ENCODE data around the gene TBCK.
"Not testable (repeated sequence)": the region's sequence is repeated elsewhere in the genome, so short reads cannot be mapped to it uniquely, and the experiment has no call there.

The TBCK gene

DNA sequence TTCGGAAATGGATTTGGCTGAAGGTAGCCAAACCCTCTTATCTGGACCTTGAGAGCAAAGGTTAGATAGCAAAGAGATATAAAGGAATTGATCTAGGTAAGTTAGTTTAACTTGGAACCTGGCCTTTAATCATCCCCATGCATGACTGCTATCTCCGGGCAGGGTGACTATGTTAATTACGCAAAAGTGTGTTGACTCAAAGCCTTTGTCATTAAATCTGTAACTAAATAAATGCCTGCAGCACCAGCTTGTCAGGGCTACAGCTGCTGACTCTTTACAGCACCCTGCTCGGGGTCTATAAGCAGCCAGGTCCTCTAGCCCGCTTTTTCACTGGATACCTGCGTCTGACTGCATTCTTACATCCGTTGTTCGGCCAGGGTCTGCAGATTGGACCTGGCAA, 201.7 kb downstream of the TBCK start:
- DNase-seq (ENCODE audit: low spot score), result no peak

DNA sequence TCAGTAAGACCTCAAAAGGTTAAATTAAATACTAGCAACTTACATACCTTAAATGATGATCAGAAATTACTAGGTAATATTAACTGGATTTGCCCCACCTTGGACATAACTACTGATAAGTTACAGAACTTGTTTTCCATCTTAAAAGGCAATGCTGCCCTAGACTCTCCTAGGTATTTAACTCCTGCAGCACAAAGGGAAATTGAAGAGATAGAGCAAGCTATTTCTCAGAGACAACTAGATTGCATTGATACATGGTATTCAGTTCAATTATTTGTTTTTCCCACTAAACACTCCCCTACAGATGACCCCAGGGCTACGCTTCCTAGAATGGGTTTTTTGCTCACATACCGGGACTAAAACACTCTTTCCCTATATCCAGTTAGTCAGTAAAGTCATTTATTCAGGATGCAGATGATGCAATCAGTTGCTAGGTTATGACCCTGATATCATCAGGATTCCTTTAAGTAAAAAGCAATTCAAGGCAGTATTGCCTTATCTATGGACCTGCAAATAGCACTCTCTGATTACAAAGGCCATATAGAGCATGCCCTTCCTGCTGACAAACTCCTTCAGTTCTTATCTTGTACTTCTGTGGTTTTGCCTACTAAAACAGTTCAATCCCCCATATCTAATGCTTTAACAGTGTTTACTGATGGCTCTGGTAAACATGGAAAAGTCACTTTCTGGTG, 204.1 kb downstream of the TBCK start:
- not testable (repeated sequence) for DNase-seq (ENCODE audit: low spot score)

DNA sequence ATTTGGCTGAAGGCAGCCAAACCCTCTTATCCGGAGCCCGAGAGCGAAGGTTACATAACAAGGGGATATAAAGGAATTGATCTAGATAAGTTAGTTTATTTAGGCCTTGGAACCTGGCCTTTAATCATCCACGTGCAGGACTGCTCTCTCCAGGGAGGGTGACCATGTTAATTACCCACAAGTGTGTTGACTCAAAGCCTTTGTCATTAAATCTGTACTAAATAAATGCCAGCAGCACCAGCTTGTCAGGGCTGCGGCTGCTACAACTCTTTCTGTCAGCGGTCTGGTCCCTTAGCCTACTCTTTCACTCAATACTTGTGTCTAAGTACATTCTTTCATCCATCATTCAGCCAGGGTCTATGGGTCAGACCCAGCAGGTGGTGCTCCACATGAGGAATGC, 206.1 kb downstream of the TBCK start:
- no peak for DNase-seq (ENCODE audit: low spot score)

DNA sequence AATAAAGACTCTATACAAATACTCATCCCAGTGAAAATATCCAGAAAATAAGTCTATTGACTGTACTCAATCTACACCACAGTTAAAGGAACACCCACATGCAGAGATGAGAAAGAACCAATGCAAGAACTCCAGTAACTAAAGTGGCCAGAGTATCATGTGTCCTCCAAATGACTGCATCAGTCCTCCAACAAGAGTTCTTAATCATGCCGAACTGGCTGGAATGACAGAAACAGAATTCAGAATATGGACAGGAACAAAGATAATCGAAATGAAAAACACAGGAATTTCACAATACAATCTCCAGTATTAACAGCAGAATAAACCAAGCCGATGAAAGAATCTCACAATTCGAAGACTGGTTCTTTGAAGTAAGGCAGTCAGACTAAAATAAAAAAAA, 210.3 kb downstream of the TBCK start:
- DNase-seq (ENCODE audit: low spot score), result no peak

DNA sequence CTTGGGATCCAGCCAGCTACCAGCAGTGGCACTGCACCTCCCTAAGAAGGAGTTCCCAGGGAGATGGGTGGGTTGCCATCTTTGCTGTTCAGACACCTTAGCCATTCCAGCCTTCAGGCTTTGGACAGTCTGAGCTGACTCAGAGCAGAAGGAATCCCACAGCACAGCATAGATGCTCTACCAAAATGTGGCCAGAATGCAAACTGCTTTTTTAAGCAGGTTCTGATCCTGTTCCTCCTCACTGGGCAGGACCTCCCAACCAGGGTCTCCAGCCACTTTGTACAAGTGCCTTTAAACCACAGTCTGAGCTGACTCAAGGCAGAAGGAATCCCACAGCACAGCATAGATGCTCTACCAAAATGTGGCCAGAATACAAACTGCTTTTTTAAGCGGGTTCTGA, 211.7 kb downstream of the TBCK start:
- no peak for DNase-seq (ENCODE audit: low spot score)

DNA sequence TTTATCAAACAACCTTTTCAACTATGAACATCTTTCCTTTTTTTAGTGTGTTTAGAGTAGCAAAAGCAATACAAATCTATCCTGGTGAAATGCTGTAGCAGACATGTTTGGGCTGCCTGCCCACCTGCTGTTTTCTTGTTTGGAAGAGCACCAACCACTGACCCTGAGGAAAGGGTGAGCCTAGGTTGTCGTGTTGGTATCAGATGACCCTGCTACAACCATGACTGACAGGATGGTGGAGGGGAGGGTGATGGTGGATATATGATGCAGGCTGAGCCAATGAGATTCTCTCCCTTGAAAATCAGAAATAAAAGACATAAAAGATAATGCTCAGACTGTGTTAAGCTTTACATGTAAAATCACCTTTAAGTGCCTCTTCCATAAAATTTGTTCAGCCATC, 219.6 kb downstream of the TBCK start:
- DNase-seq (ENCODE audit: low spot score), result no peak

DNA sequence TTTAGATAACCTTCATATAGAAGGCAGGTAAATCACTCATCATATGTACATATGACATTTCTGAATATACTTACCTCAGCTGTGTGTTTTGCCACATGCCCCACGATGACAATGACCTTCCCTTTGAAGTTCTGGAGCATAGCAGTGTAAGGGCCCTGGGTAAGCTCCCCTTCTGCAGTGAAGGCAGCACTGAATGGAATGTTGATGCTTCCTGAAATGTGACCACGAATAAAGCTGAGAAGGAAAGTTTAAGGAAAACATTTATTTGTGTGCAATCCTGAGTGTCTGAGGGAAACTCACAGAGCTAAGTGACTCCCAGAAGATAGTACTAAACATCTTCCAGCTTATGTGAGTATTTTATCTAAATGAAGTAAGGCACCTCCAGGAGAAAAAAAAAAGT, 220.6 kb downstream of the TBCK start:
- DNase-seq (ENCODE audit: low spot score), result no peak

DNA sequence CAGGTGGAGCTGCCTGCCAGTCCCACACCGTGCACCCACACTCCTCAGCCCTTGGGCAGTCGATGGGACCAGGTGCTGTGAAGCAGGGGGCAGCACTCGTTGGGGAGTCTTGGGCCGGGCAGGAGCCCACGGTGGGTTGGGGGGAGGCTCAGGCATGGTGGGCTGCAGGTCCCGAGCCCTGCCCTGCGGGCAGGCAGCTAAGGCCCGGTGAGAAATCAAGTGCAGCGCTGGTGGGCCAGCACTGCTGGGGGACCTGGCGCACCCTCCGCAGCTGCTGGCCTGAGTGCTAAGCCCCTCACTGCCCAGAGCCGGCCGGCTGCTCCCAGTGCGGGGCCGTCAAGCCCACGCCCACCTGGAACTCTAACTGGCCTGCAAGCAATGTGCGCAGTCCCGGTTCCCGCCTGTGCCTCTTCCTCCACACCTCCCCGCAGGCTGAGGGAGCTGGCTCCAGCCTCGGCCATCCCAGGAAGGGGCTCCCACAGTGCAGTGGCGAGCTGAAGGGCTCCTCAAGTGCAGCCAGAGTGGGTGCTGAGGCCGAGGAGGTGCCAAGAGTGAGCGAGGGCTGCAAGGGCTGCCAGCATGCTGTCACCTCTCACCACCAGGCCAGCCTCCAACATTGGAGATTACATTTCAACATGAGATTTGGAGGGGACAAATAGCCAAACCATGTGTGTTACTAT, 223.5 kb downstream of the TBCK start:
- DNase-seq (ENCODE audit: low spot score), result no peak

DNA sequence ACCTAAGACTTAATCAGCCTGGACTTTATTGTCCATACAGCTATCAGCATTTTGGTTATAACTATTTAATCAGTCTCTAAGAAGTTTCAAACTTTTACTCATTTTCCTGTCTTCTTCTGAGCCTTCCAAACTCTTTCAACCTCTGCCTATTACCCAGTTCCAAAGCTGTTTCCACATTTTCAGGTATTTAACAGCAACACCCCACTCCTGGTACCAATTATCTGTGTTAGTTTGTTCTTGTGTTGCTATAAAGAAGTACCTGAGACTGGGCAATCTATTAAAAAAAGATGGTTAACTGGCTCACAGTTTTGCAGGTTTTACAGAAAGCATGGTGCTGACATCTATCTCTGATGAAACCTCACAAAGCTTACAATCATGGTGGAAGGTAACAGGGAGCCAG, 225.2 kb downstream of the TBCK start:
- no peak for DNase-seq (ENCODE audit: low spot score)

DNA sequence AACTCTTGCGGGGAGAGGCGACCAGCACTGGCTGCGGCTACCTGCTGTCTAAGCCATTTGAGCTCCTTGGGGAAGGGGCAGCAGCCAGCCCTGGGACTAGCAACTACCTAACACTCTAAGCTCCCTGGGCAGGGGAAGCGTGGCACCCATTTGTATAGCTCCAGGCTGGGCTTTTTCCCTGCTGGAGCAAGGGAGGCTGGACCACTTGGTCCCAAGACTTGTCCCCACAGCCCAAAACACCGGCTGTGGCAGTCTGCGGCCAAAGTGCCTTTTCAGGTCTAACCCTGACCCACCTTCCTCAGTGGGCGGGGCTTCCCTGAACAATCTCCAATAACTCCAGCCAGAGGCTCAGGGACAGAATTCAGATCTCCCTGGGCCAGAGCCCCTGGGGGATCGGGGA, 232.9 kb downstream of the TBCK start:
- DNase-seq (ENCODE audit: low spot score), result no peak

DNA sequence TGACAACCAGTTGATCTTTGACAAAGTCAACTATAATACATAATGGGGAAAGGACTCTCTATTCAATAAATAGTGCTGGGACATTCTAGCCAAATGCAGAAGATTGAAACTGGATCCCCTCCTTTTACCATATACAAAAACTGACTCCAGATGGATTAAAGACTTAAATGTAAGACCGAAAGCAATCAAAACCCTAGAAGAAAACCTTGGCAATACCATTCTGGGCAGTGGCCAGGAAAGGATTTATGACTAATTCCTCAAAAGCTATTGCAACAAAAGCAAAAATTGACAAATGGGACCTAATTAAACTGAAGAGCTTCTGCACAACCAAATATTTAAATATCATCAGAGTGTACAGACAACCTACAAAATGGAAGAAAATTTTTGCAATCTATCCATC, 235.6 kb downstream of the TBCK start:
- no peak for DNase-seq (ENCODE audit: low spot score)

DNA sequence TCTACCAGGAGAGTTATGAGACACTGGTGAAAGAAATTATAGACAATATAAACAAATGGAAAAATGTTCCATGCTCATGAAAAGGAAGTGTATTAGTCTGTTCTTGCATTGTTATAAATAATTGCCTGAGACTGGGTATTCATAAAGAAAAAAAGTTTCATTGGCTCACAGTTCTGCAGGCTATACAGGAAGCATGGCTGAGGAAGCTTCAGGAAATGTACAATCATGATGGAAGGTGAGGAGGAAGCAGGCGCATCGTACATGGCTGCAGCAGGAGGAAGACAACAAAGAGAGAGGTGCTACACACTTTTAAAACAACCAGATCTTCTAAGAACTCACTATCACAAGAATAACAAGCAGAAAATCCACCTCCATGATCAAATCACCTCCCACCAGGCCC, 236.4 kb downstream of the TBCK start:
- no peak for DNase-seq (ENCODE audit: low spot score)

DNA sequence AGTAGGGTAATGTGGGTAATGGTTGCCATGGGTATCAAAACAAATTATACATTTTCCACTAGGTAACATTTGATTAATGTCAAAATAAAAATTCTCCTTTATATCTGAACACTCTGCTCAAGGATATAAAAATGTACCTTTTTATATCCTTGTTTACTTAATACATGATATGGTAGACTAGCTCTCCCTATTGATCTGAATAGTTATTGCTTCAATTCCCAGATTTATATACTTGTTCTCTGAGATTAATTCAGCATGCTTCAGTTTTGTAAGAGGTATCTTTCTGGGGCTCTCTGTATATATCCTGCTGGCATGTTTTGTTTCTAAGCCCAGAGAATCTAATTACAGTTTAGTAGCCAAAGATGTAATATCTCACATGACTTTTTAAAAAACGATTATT, 251.0 kb downstream of the TBCK start:
- no peak for DNase-seq (ENCODE audit: low spot score)

DNA sequence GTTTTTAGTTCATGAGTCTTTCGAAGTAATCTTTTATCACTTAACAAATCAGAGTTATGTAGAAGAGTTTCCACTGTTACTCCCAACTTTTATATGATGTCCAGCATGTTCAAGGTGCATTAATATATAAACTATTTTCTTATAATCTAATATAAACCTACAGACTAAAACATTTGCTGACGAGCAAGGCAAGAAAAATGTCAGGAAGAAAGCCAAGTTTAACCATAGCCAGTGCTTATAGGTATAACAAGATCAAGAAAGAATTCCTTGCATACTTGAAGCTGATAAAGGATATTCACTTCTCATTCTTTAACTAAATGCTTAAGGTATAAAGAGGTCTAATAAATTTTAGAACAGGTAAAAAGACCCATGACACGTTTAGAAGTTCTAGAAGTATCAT, 253.0 kb downstream of the TBCK start:
- no peak for DNase-seq (ENCODE audit: low spot score)

DNA sequence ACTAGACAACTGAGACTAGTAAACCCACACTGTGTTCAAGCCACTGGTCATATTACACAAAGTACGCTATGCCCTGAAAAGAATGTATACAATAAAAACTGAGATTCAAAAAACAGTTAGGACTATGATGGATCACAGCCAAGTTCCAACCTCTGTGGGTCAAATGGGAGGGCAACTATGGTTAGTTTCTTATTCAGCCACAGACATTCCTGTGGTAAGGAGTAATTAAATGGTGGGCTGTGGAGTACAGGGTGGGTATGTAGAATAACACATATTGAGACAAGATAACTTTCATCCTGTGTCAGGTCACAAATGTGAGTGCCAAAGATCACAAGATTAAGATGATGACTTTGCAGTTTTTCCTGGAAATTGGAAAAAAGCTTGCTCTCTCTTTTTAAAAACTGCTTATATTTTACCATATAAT, 253.5 kb downstream of the TBCK start:
- DNase-seq (ENCODE audit: low spot score), result no peak

DNA sequence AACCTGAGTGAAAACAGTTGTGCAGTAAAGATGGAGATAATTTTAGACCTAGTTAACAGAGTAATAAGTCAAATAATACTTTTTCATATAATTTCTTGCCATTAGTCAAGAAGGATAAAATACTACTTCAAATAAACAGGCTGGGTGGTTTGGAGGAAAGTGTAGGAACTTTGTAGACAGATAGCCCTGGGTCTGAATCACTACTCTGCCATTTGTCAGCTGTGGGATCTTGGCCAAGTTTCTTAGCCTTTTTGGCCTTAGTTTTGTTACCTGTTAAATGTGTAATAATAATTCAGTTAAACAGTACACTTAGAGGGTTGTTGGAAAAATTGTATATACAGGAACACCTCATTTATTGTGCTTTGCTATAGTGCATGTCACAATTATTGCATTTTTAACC, 257.1 kb downstream of the TBCK start:
- no peak for DNase-seq (ENCODE audit: low spot score)

DNA sequence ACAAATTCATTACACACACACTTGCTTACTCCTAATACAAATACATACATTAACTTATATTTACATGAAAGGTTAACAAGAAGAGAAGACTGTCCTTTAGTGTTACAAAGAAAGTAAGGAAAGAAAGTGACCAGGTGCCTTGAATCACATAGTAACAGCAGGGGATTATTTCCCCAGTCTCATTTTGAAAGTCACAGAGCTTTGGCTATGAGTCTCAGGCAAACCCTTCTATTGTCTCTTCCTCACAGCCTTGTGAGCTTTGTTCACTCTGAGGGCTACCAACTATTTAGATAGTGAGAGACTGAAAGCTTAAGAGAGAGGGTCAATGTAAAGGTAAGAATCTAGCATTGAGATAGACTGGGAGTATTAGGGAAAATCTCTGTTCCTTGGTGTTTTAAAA, 259.1 kb downstream of the TBCK start:
- DNase-seq (ENCODE audit: low spot score), result no peak

DNA sequence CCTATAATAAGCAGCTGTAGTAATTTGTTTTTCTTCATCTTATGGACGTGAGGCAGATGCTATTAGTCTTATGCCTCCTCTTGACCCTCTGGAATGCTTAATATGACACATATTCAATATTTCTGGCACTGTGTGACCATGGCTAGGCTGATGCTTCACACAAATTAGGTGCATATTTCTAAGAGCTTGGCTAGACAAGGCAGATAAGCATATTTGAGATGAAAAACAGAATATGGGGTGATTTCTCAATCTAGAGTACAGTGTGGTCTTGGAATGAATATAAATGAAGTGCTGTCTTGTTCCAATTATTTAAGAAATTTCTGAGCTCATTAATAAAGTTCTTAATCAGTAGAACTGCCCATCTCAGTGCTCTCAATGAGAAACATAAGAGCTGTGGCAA, 264.5 kb downstream of the TBCK start:
- no peak for DNase-seq (ENCODE audit: low spot score)

DNA sequence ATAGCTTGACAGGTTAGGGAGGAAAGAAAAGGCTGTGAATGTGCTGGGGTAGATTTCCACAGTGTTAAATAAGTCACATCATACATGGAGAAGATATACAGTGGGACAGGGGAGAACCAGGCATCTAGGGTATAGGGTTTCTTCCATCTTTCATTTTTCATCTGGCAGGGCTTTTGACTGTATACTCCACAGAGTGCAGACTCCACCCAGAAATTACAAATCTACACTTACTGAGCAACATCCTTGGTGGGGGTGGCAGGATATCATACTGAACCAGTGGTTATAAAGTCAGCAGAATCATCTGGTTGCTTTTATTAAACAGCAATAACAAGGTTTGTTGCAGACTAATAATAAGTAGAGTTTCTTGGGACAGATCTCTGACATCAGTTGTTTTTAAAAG, 266.5 kb downstream of the TBCK start:
- no peak for DNase-seq (ENCODE audit: low spot score)

DNA sequence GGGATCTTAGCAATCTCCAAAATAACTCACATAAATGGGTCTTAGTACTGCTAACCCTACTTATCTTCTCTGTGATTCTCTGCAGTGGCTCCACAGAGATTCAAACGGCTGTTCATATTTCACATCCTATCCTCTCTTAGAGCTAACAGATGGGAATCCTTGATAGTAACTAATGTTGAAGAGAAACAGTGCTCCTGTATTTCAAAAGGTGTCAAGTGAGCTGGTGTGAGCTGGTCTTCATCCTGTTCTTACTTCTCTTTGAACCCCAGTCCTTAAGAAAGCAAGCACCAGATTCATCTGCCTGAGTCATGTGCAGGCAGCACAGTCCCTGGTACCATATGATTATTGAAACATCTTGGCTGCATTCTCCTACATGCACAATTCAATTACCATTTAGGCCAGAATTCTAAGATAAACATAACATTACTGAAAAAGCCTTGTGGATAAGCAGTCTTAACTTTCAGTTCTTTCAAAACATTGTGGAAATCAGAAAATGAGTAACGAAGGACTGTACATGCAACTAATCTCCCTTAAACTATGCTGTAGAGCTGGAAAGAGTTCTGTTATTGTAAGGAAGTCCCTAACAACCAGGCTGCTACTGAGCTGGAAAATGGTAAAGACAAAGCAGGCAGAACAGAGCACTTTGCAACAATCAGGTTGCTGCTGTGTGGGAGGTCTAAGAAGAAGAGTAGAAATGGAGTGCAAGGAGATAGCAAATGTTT, 267.6 kb downstream of the TBCK start:
- no peak for DNase-seq (ENCODE audit: low spot score)

DNA sequence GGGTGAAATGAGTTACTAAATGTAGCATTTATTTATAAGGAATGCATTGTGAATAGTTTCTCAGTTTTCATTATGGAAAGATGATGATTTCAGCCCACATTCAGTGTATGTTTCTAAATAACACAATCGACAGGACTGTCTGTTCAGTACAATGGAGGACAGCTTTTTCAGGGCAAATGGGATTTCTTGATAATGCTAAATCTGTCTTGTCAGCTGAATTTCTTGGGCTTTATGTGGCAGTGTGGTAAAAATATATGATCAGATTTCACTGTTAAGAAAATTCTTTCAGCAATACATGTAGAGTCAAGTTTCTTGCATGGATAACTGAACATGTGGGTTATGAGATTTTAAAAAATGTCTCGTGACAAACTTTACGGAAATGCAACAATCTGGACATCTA, 269.9 kb downstream of the TBCK start:
- DNase-seq (ENCODE audit: low spot score), result no peak

DNA sequence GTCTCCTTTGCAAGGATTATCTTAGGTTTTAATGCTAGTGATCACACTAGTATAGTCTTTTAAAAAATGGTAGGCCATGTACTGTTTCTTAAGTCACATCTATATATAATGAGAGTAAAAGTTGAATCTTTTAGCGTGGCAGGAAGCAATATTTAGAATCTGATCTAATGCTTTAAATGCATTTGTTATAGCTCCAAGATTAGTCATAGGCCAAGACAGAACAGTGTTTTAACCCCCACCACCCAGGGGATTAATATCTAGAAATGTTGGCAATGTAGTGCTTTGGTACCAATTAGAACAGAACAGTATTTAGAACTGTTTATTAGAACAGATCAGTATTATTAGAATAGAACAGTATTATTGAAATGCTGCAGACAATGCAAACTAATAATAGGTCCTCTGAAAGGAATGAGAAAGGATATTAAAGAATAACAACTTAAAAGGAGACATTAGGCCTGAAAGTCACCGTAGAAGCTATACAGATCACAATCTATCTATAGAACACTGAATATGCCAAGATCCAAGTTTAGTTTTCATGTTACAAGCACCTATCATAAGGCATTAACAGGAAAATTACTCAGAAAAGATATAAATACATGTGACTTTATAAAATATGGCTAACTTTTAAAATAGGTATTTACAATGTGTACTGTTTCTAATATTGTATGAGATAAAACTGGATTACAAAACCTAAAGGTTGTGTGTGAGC, 274.6 kb downstream of the TBCK start:
- no peak for DNase-seq (ENCODE audit: low spot score)

DNA sequence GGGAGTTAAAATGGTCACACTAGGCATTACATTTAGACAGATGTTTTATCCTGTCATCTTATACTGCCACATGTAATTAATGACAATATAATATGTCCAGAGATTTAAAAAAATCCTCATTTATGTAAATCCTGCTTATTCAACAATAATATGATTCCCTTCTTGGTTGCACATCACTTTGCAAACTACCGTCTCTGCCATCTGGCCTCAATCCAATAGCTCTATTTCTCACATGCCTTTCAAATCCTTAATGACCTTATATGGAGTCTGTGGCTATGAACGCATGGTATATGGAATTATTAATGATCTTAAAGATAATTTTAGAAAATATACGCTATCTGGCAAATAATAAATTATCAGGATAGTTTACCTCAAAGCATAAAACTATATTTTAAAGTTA, 276.2 kb downstream of the TBCK start:
- DNase-seq (ENCODE audit: low spot score), result no peak
